Loucy (cell line): ENCODE results near the gene RNF44.

Experiments
- H2AFZ ChIP-seq: fragments of 200-600 bp; sonication (generic); 2 replicates; pipeline ENCODE4 v1.6.0; 2016; ENCODE audit warnings: antibody characterized with exemption, mild to moderate bottlenecking, low read length, moderate library complexity
- H3F3A ChIP-seq: fragments of 200-600 bp; 2 replicates; pipeline ENCODE4 v1.6.0; 2016; ENCODE audit warnings: antibody characterized with exemption, low read depth, mild to moderate bottlenecking
- H3K27me3 ChIP-seq: fragments of 200-600 bp; sonication (generic); 2 replicates; pipeline ENCODE4 v1.6.1; 2014; ENCODE audit warnings: low read length, mild to moderate bottlenecking; ENCODE audit not compliant: insufficient read depth, poor library complexity, severe bottlenecking
- H3K36me3 ChIP-seq: fragments of 200-600 bp; sonication (generic); 2 replicates; pipeline ENCODE4 v1.6.1; 2016; ENCODE audit warnings: low read length; ENCODE audit not compliant: insufficient read depth
- H3K4me1 ChIP-seq: fragments of 200-600 bp; sonication (generic); 2 replicates; pipeline ENCODE4 v1.5.1; 2014; ENCODE audit warnings: low read length, mild to moderate bottlenecking; ENCODE audit not compliant: insufficient read depth, poor library complexity, severe bottlenecking
- H3K4me2 ChIP-seq: fragments of 200-600 bp; sonication (generic); 2 replicates; pipeline ENCODE4 v1.6.0; 2014; ENCODE audit warnings: antibody characterized with exemption, low read length, low read depth, mild to moderate bottlenecking; ENCODE audit not compliant: poor library complexity, severe bottlenecking
- H3K4me3 ChIP-seq: fragments of 200-600 bp; sonication (generic); 2 replicates; pipeline ENCODE4 v1.5.1; 2014; ENCODE audit warnings: low read length, mild to moderate bottlenecking, mixed read lengths; ENCODE audit not compliant: poor library complexity, severe bottlenecking
- H3K79me2 ChIP-seq: fragments of 200-600 bp; sonication (generic); 2 replicates; pipeline ENCODE4 v1.6.1; 2014; ENCODE audit warnings: low read length; ENCODE audit not compliant: insufficient read depth
- H3K9ac ChIP-seq: fragments of 200-600 bp; sonication (generic); 2 replicates; pipeline ENCODE4 v1.6.0; 2014; ENCODE audit warnings: mild to moderate bottlenecking, low read depth, low read length, moderate library complexity; ENCODE audit not compliant: poor library complexity, severe bottlenecking
- H3K9me2 ChIP-seq: fragments of 200-600 bp; sonication (generic); replicated peaks from 2 replicates; pipeline ENCODE4 v1.6.1; 2016; ENCODE audit warnings: low read depth, low read length, mixed read lengths
- H3K9me3 ChIP-seq: fragments of 200-600 bp; sonication (generic); 2 replicates; pipeline ENCODE4 v1.6.1; 2014; ENCODE audit warnings: mild to moderate bottlenecking, antibody characterized with exemption, low read length, low read depth; ENCODE audit not compliant: insufficient read depth
- H4K20me1 ChIP-seq: fragments of 200-600 bp; sonication (generic); 2 replicates; pipeline ENCODE4 v1.6.0; 2014; ENCODE audit warnings: antibody characterized with exemption, low read length, mild to moderate bottlenecking; ENCODE audit not compliant: insufficient read depth, poor library complexity, severe bottlenecking
- EZH2phosphoT487 ChIP-seq: fragments of 200-600 bp; IDR thresholded peaks from 2 replicates; pipeline ENCODE4 v1.6.1; 2018; ENCODE audit warnings: antibody characterized with exemption, mild to moderate bottlenecking, moderate library complexity, borderline replicate concordance
- TF ChIP-seq, protein P1 (sequence below): fragments of 200-600 bp; sonication (generic); conservative IDR thresholded peaks from 2 replicates; pipeline ENCODE4 v1.5.1; 2014; ENCODE audit warnings: mild to moderate bottlenecking, antibody characterized with exemption, low read length

RNF44 gene

DNA sequence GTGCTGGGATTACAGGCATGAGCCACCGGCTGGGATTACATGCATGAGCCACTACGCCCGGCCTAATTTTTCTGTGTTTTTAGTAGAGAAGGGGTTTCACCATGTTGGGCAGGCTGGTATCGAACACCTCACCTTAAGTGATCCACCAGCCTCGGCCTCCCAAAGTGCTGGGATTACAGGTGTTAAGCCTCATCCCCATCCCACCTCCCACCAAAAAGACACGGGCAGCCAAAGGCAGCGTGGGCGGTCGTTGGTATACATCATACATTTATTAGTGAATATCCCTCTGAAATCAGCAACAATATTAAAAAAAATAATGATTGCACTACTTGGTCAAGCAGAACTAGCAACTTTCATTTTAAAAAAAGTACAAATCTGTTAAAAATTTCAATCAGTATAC, 10.7 kb downstream of the RNF44 start:
- no peaks in the 10 kb centered on the region for H3K27me3 ChIP-seq
- H3K9me3 ChIP-seq: no peaks in the 10 kb centered on the region
- H3K4me3 ChIP-seq: no peak overlapping the region
- no peak overlapping the region for H2AFZ ChIP-seq
- peaks cover 12% of the 10 kb centered on the region for H3K4me1 ChIP-seq
- peaks cover 19% of the 10 kb centered on the region for H3K79me2 ChIP-seq
- peaks cover 24% of the 10 kb centered on the region; the same call in 1 of the 2 replicates for H3K36me3 ChIP-seq
- no peaks in the 10 kb centered on the region for H3K9me2 ChIP-seq
- peaks cover 23% of the 10 kb centered on the region for H4K20me1 ChIP-seq
- TF ChIP-seq, protein P1, sequence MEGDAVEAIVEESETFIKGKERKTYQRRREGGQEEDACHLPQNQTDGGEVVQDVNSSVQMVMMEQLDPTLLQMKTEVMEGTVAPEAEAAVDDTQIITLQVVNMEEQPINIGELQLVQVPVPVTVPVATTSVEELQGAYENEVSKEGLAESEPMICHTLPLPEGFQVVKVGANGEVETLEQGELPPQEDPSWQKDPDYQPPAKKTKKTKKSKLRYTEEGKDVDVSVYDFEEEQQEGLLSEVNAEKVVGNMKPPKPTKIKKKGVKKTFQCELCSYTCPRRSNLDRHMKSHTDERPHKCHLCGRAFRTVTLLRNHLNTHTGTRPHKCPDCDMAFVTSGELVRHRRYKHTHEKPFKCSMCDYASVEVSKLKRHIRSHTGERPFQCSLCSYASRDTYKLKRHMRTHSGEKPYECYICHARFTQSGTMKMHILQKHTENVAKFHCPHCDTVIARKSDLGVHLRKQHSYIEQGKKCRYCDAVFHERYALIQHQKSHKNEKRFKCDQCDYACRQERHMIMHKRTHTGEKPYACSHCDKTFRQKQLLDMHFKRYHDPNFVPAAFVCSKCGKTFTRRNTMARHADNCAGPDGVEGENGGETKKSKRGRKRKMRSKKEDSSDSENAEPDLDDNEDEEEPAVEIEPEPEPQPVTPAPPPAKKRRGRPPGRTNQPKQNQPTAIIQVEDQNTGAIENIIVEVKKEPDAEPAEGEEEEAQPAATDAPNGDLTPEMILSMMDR: no peak
- TF ChIP-seq EZH2phosphoT487: no peak
- H3F3A ChIP-seq: no peaks in the 10 kb centered on the region
- H3K9ac ChIP-seq: no peak overlapping the region
- no peak overlapping the region for H3K4me2 ChIP-seq

DNA sequence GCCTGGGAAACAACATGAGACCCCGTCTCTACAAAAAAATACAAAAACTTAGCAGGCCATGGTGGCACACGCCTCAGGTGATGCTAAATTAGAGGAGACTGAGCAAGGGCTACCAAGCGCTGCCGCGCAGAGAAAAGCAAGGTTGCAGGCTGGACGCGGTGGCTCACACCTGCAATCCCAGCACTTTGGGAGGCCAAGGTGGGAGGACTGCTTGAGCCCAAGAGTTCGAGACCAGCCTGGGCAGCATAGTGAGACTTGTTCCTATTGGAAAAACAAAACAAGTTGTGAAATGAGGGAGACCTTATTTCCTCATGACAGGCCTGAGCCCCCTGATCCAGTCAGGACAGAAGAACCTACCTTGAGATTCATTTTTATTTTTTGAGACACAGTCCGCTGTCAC, 11.5 kb downstream of the RNF44 start:
- TF ChIP-seq, protein P1: no peak
- no peak for TF ChIP-seq EZH2phosphoT487
- Histone ChIP-seq H3K9ac (no peak overlapping the region), H3K27me3 (no peaks in the 10 kb centered on the region), H3F3A (no peaks in the 10 kb centered on the region), H3K9me2 (no peaks in the 10 kb centered on the region), H3K4me3 (no peak overlapping the region), H3K9me3 (no peaks in the 10 kb centered on the region), H3K4me2 (no peak overlapping the region), H3K36me3 (peaks cover 19% of the 10 kb centered on the region; the same call in 1 of the 2 replicates), H3K4me1 (peaks cover 9% of the 10 kb centered on the region), H4K20me1 (peaks cover 20% of the 10 kb centered on the region), H3K79me2 (peaks cover 12% of the 10 kb centered on the region; the same call in 1 of the 2 replicates), H2AFZ (no peak overlapping the region)

DNA sequence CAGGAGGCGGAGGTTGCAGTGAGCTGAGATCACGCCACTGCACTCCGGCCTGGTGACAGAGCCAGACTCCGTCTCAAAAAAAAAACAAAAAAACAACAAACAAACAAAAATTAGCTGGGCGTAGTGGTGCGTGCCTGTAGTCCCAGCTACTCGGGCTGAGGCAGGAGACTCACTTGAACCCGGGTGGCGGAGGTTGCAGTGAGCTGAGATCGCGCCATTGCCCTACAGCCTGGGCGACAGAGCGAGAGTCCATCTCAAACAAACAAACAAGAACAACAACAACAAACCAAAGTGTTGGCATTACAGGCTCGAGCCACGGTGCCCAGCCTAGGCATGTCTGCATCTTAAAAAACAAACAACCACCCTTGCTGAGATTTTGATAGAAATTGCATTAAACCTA, 12.2 kb downstream of the RNF44 start:
- H3K27me3 ChIP-seq: no peaks in the 10 kb centered on the region

More for the DNA sequence above, 12.2 kb downstream of the RNF44 start:
- Histone ChIP-seq H3K79me2 (peaks cover 12% of the 10 kb centered on the region; the same call in 1 of the 2 replicates), H4K20me1 (peaks cover 20% of the 10 kb centered on the region), H3K9me3 (no peaks in the 10 kb centered on the region), H2AFZ (no peak overlapping the region), H3K4me3 (no peak overlapping the region), H3K36me3 (peaks cover 19% of the 10 kb centered on the region; the same call in 1 of the 2 replicates), H3F3A (no peaks in the 10 kb centered on the region), H3K9ac (no peak overlapping the region), H3K4me2 (no peak overlapping the region), H3K4me1 (peaks cover 9% of the 10 kb centered on the region), H3K9me2 (no peaks in the 10 kb centered on the region)
- TF ChIP-seq, protein P1: no peak
- no peak for TF ChIP-seq EZH2phosphoT487
